Fibroblast of the aortic adventitia (primary cell): ENCODE results near the gene PRRX1. TPM values are rescaled to one million over a fixed set of nuclear protein-coding genes. Genes with fewer than 3 reads are reported as not detected.

ENCODE experiments used
- DNase-seq: peaks from one replicate; pipeline ENCODE4 v3.0.0-alpha.2; 2010; ENCODE audit warnings: low read depth
- H3K4me3 ChIP-seq: 2 replicates; pipeline ENCODE4 v1.5.1; 2011; ENCODE audit warnings: low read depth, mild to moderate bottlenecking, control low read depth, low read length, moderate library complexity
- total RNA-seq: library from RNA; depleted of rRNA; stranded (reverse); fragments of >200 nt; gene quantifications from 2 replicates; pipeline ENCODE4 v1.2.3, GENCODE V29; 2012; ENCODE audit warnings: low replicate concordance
- TF ChIP-seq, protein P1 (sequence below): IDR thresholded peaks from 2 replicates; pipeline ENCODE4 v1.5.1; 2011; ENCODE audit warnings: mild to moderate bottlenecking, low read length, control low read depth, inconsistent platforms; ENCODE audit not compliant: insufficient read depth

PRRX1 gene
- total RNA-seq, 1 donor, result 679 TPM

DNA sequence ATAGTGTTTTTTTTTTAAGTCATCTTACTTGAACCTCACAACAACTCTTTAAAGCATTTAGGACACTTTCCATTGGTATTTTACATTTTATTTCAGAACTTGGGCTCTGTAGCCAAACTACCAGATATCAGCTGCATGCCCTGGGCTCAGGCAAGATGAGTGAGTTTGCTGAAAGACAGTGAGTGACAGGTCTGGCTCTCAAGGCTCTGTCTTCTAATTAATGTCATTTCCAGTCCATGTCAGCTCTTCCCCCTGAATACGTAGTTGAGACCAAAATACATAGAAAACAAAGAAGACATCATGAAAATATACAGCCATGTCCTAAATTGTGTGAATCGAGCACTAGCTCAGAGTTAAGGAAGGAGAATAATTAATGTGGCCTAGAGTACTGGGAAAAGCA, 39.7 kb downstream of the PRRX1 start:
- TF ChIP-seq, protein P1, sequence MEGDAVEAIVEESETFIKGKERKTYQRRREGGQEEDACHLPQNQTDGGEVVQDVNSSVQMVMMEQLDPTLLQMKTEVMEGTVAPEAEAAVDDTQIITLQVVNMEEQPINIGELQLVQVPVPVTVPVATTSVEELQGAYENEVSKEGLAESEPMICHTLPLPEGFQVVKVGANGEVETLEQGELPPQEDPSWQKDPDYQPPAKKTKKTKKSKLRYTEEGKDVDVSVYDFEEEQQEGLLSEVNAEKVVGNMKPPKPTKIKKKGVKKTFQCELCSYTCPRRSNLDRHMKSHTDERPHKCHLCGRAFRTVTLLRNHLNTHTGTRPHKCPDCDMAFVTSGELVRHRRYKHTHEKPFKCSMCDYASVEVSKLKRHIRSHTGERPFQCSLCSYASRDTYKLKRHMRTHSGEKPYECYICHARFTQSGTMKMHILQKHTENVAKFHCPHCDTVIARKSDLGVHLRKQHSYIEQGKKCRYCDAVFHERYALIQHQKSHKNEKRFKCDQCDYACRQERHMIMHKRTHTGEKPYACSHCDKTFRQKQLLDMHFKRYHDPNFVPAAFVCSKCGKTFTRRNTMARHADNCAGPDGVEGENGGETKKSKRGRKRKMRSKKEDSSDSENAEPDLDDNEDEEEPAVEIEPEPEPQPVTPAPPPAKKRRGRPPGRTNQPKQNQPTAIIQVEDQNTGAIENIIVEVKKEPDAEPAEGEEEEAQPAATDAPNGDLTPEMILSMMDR, result no peak
- no peak for DNase-seq
- no peak overlapping the region for H3K4me3 ChIP-seq

GRCh38 chr1:170704256-170704655, 40.3 kb downstream of the PRRX1 start:
- peak; percentile 51 for DNase-seq
- TF ChIP-seq, protein P1, result no peak
- no peak overlapping the region for H3K4me3 ChIP-seq

- peak; percentile 76 for DNase-seq
- H3K4me3 ChIP-seq, result no peak overlapping the region
- TF ChIP-seq, protein P1, result no peak
These were observed 42.0 kb downstream of the PRRX1 start for GRCh38 chr1:170705981-170706380.

DNA sequence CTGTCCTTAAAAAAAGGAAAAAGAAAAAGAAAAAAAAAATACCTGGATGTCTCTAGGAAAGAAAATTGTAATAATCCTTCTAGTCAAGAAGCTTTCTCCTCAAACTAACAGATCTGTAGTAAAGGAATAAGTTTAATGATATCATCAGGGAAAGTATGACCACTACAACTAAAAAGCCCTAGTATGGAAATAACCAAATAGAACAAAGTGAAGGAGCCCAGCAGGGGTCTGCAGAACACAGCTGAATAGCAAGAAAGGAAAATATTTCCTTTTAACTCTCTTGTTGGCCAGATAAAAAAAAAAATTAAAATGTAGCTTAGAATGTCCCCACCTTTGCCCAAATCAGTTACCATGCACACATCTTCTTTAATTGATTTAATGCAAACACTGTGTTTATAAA, 43.2 kb downstream of the PRRX1 start:
- no peak for DNase-seq
- TF ChIP-seq, protein P1, result no peak
- no peak overlapping the region for H3K4me3 ChIP-seq

DNA sequence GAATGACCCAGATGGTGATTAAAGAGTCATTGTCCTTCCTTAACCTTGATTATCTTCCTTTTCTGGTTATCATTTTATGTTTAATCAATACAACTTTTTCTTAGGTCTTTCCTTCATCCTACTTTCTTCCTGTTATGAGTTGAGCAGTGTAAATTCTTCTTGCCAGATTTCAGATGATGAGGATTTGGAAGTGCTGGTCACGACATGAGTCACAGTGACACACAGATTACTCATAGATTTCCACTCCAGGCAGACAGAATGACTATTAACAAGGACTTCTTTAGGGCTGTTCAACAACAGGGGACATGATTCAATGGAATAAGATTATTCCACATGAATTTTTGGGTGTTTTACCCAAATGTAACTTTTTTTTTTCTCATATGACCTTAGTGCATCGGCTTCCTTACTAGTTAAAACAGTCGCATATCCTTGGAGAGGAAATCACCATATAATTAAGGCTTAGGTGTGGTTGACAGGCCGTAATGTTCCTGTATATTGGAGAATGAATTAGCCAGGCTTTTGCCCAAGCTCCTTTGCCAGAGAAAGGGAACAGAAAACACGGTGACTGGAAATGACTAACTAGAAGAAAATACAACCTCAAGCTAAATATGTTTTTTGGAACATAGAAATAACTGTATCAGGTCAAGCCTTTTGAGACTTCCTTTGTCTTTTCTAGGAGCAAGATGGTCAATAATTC, 44.2 kb downstream of the PRRX1 start:
- peak; percentile 97 for DNase-seq
- TF ChIP-seq, protein P1, result no peak
- H3K4me3 ChIP-seq, result no peak overlapping the region

DNA sequence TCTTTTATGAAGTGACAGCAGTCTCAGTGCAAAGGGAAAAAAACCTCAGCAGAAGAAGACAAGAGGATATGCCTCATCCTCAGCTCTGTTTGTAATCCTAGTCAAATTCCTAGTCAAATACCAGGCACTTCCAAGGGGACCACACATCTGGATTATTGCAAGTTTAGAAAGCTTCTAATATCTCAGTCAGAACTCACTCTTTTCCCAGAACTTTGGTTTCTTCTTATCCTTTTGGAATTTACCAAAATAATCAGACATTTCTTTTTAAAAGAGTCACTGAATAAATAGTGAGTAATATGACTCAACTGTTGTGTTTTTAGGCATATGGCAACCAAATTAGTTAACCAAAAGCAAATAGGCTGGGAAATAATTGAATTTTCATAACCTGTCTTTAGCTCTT, 47.8 kb downstream of the PRRX1 start:
- no peak overlapping the region for H3K4me3 ChIP-seq
- peak; percentile 91 for DNase-seq
- TF ChIP-seq, protein P1, result no peak

- TF ChIP-seq, protein P1, result no peak
- no peak overlapping the region for H3K4me3 ChIP-seq
- no peak for DNase-seq
These were observed 50.2 kb downstream of the PRRX1 start for GRCh38 chr1:170714163-170714562.
